HG02678 (cell line): ENCODE data around the gene NOP14.
"Not testable (repeated sequence)": the region's sequence is repeated elsewhere in the genome, so short reads cannot be mapped to it uniquely, and the experiment has no call there.

Source experiments
- ATAC-seq: cut with Tn5 transposase; IDR thresholded peaks from one replicate; pipeline ENCODE4 v1.9.1; 2021; ENCODE audit warnings: mild to moderate bottlenecking, moderate library complexity; ENCODE audit not compliant: unreplicated experiment

NOP14 gene

GRCh38 chr4:2918300-2918699, 44.9 kb downstream of the NOP14 start:
- not testable (repeated sequence) for ATAC-seq

GRCh38 chr4:2916696-2917095, 46.5 kb downstream of the NOP14 start:
- not testable (repeated sequence) for ATAC-seq

- no peak for ATAC-seq
Measured at GRCh38 chr4:2915789-2916188, 47.4 kb downstream of the NOP14 start.

- ATAC-seq = no peak
Measured at GRCh38 chr4:2914256-2915126, 48.7 kb downstream of the NOP14 start.

GRCh38 chr4:2913168-2913567, 50.0 kb downstream of the NOP14 start:
- no peak for ATAC-seq

- no peak for ATAC-seq
Measured at GRCh38 chr4:2911868-2912267, 51.3 kb downstream of the NOP14 start.

- ATAC-seq = no peak
Measured at GRCh38 chr4:2910409-2910808, 52.8 kb downstream of the NOP14 start.

- no peak for ATAC-seq
Measured at GRCh38 chr4:2909583-2909982, 53.6 kb downstream of the NOP14 start.

- ATAC-seq = no peak
Measured at GRCh38 chr4:2908686-2909085, 54.5 kb downstream of the NOP14 start.

GRCh38 chr4:2907706-2908293, 55.4 kb downstream of the NOP14 start:
- ATAC-seq = no peak

GRCh38 chr4:2907226-2907625, 56.0 kb downstream of the NOP14 start:
- no peak for ATAC-seq

GRCh38 chr4:2906218-2906617, 57.0 kb downstream of the NOP14 start:
- ATAC-seq = no peak

GRCh38 chr4:2905544-2905943, 57.7 kb downstream of the NOP14 start:
- ATAC-seq = no peak

- ATAC-seq = no peak
Measured at GRCh38 chr4:2902126-2902525, 61.1 kb downstream of the NOP14 start.

- no peak for ATAC-seq
Measured at GRCh38 chr4:2901186-2901585, 62.0 kb downstream of the NOP14 start.

GRCh38 chr4:2900741-2901140, 62.5 kb downstream of the NOP14 start:
- no peak for ATAC-seq

GRCh38 chr4:2898001-2898400, 65.2 kb downstream of the NOP14 start:
- no peak for ATAC-seq

GRCh38 chr4:2893772-2894171, 69.4 kb downstream of the NOP14 start:
- ATAC-seq = no peak

- ATAC-seq = no peak
Measured at GRCh38 chr4:2891294-2891693, 71.9 kb downstream of the NOP14 start.

- no peak for ATAC-seq
Measured at GRCh38 chr4:2888886-2889285, 74.3 kb downstream of the NOP14 start.
